HepG2 (cell line): ENCODE data around the gene INHBC. TPM values are rescaled to one million over a fixed set of nuclear protein-coding genes. Genes with fewer than 3 reads are reported as not detected.
A peak's percentile ranks its signal among the peaks of the same experiment; 100 is the strongest.

Experiments used
- CAMTA2 ChIP-seq: sonication (generic); formaldehyde crosslinking; IDR thresholded peaks from 2 replicates; pipeline ENCODE4 v1.4.0; 2020; ENCODE audit warnings: mild to moderate bottlenecking, missing genetic modification reagents, borderline replicate concordance
- CBFB ChIP-seq: sonication (generic); formaldehyde crosslinking; IDR thresholded peaks from 2 replicates; pipeline ENCODE4 v1.4.0; 2020; ENCODE audit warnings: missing genetic modification reagents
- HOXD1 ChIP-seq: sonication (generic); formaldehyde crosslinking; IDR thresholded peaks from 2 replicates; pipeline ENCODE4 v1.5.0; 2020; ENCODE audit warnings: missing genetic modification reagents
- MAFK ChIP-seq, 2 experiments: IDR thresholded peaks in 1 of 2; conservative IDR thresholded peaks in 1 of 2; 2 replicates each; pipeline ENCODE4 v1.6.1; 2011; ENCODE audit warnings: improper control_type of control experiment in 2 of 2, low read length in 2 of 2
- MEIS1 ChIP-seq: sonication (generic); formaldehyde crosslinking; IDR thresholded peaks from 2 replicates; pipeline ENCODE4 v1.9.0; 2021; ENCODE audit warnings: mild to moderate bottlenecking, missing genetic modification reagents, moderate library complexity, borderline replicate concordance
- MTF1 ChIP-seq: sonication (generic); formaldehyde crosslinking; IDR thresholded peaks from 2 replicates; pipeline ENCODE4 v1.5.0; 2020; ENCODE audit warnings: missing genetic modification reagents
- SIN3B ChIP-seq: fragments of 150-350 bp; IDR thresholded peaks from 2 replicates; pipeline ENCODE4 v1.6.1; 2014; ENCODE audit warnings: low read length
- STAT5B ChIP-seq: sonication (generic); formaldehyde crosslinking; IDR thresholded peaks from 2 replicates; pipeline ENCODE4 v1.4.0; 2020; ENCODE audit warnings: missing genetic modification reagents
- TARDBP ChIP-seq: sonication (generic); formaldehyde crosslinking; IDR thresholded peaks from 2 replicates; pipeline ENCODE4 v1.8.0; 2022; ENCODE audit warnings: mild to moderate bottlenecking, missing genetic modification reagents
- TCF12 ChIP-seq, 2 experiments: fragments of 450-650 bp in 1 of 2; sonication (generic) in 1 of 2; formaldehyde crosslinking in 1 of 2; IDR thresholded peaks; 2 replicates each; pipeline versions ENCODE4 v1.6.1 to v1.8.0; 2017 to 2022; ENCODE audit warnings: antibody characterized with exemption in 1 of 2, mild to moderate bottlenecking in 1 of 2, missing genetic modification reagents in 1 of 2, moderate library complexity in 1 of 2
- TEAD2 ChIP-seq: sonication (generic); formaldehyde crosslinking; IDR thresholded peaks from 2 replicates; pipeline ENCODE4 v1.9.0; 2021; ENCODE audit warnings: missing genetic modification reagents
- TGIF2 ChIP-seq: IDR thresholded peaks from 2 replicates; pipeline ENCODE4 v1.6.1; 2016; ENCODE audit warnings: control low read depth, missing compliant biosample characterization
- ZNF256 ChIP-seq: sonication (generic); formaldehyde crosslinking; conservative IDR thresholded peaks from 2 replicates; pipeline ENCODE4 v1.4.0; 2020; ENCODE audit warnings: missing genetic modification reagents
- ZNF274 ChIP-seq: sonication (generic); formaldehyde crosslinking; IDR thresholded peaks from 2 replicates; pipeline ENCODE4 v1.5.1; 2020; ENCODE audit warnings: mild to moderate bottlenecking, missing genetic modification reagents
- ZNF33B ChIP-seq: sonication (generic); formaldehyde crosslinking; IDR thresholded peaks from 2 replicates; pipeline ENCODE4 v1.5.1; 2020; ENCODE audit warnings: mild to moderate bottlenecking, missing genetic modification reagents
- ZNF430 ChIP-seq: sonication (generic); formaldehyde crosslinking; IDR thresholded peaks from 2 replicates; pipeline ENCODE4 v1.9.0; 2021; ENCODE audit warnings: mild to moderate bottlenecking, missing genetic modification reagents
- ZNF44 ChIP-seq: sonication (generic); formaldehyde crosslinking; IDR thresholded peaks from 2 replicates; pipeline ENCODE4 v1.5.1; 2020; ENCODE audit warnings: mild to moderate bottlenecking, missing genetic modification reagents
- ZNF510 ChIP-seq: sonication (generic); formaldehyde crosslinking; IDR thresholded peaks from 2 replicates; pipeline ENCODE4 v1.4.0; 2020; ENCODE audit warnings: low read depth, mild to moderate bottlenecking, missing genetic modification reagents
- ZNF768 ChIP-seq: sonication (generic); formaldehyde crosslinking; IDR thresholded peaks from 2 replicates; pipeline ENCODE4 v1.4.0; 2020; ENCODE audit warnings: missing genetic modification reagents
- polyA plus RNA-seq, 8 experiments: library from polyadenylated mRNA; depleted of rRNA in 3 of 8; stranded (reverse) in 7 of 8; unstranded in 1 of 8; fragments of >200 nt; fragmentation: Illumina TruSeq in 4 of 8; extraction: Trizol in 4 of 8; gene quantifications; 2 replicates each; pipeline versions ENCODE4 v1.2.1 to v1.2.3, GENCODE V29; 2011 to 2016; ENCODE audit warnings: low read depth in 4 of 8, missing spikeins in 1 of 8, mixed read lengths in 1 of 8; ENCODE audit not compliant: insufficient read depth in 1 of 8
- total RNA-seq, 5 experiments: library from RNA; depleted of rRNA; stranded (reverse); fragments of >200 nt; fragmentation: Illumina TruSeq; extraction: Trizol; gene quantifications; 2 replicates each; pipeline ENCODE4 v1.2.3, GENCODE V29; 2016; ENCODE audit warnings: low read depth in 1 of 5
- TF ChIP-seq, protein P1 (sequence below): sonication (generic); formaldehyde crosslinking; IDR thresholded peaks from 2 replicates; pipeline ENCODE4 v1.8.0; 2022; ENCODE audit warnings: missing genetic modification reagents, mild to moderate bottlenecking, moderate library complexity, borderline replicate concordance
- TF ChIP-seq, protein P2 (sequence below): sonication (generic); formaldehyde crosslinking; IDR thresholded peaks from 2 replicates; pipeline ENCODE4 v1.4.0; 2020; ENCODE audit warnings: missing genetic modification reagents
- TF ChIP-seq, protein P3 (sequence below): sonication (generic); formaldehyde crosslinking; IDR thresholded peaks from 2 replicates; pipeline ENCODE4 v1.5.0; 2020; ENCODE audit warnings: mild to moderate bottlenecking, missing genetic modification reagents, borderline replicate concordance
- TF ChIP-seq, protein P4 (sequence below): sonication (generic); formaldehyde crosslinking; IDR thresholded peaks from 2 replicates; pipeline ENCODE4 v1.8.0; 2022; ENCODE audit warnings: mild to moderate bottlenecking, missing genetic modification reagents, borderline replicate concordance
- TF ChIP-seq, protein P5 (sequence below): sonication (generic); formaldehyde crosslinking; IDR thresholded peaks from 2 replicates; pipeline ENCODE4 v1.8.1; 2023; ENCODE audit warnings: missing genetic modification reagents, inconsistent platforms, borderline replicate concordance

Gene INHBC
- total and polyA plus RNA-seq, 2 of the 13 experiments (the other 11 are each of a cell fraction or from before 2014, with no cell fraction given), result 1.8 to 13.8 TPM

DNA sequence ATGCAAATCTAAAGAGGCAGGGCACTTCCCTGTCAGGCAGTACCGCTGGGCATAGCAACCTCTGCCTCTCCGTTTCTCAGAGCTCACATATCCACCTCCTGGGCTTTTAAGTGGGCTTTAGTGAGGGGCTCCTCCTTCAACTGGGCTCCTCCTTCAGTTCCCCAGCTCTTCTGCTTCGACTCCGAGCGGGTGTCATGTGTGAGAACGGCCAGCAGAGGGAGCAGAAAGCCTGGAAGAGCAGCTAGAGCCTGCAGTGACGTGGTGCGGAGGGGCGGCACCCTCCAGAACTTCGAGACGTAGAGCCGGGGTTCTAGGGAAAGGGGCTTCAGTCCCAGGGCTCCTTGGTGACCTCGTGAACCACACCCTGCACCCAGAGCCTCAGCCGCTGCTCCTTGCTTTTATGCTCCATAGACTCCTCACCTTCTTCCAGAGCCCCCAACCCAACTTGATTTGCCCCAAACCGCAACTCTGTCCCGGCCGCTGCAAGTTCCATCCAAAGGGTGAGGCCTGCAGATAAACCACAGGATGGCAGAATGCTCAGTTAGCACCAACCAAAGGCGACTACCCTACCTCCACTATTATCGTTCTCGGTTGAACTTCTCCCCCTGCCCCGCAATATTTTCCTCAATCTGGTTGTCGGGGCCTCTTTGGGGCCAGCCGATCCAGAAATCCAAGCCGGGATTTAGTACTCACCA is 24.6 kb downstream of the INHBC start (continued):
- TF ChIP-seq TEAD2 (no peak), CAMTA2 (CRISPR knock-in tag) (no peak), TGIF2 (CRISPR knock-in tag) (no peak), STAT5B (CRISPR knock-in tag) (no peak), MTF1 (CRISPR knock-in tag) (no peak), ZNF768 (CRISPR knock-in tag) (no peak), CBFB (CRISPR knock-in tag) (no peak), ZNF274 (CRISPR knock-in tag) (no peak), HOXD1 (CRISPR knock-in tag) (no peak), MEIS1 (no peak), ZNF430 (CRISPR knock-in tag) (no peak), ZNF33B (CRISPR knock-in tag) (no peak), ZNF510 (no peak), ZNF256 (CRISPR knock-in tag) (no peak), TARDBP (CRISPR knock-in tag) (peak; percentile 71; the same call in 1 of the 2 replicates), TCF12 (IDR thresholded peaks at IDR 0.05) (no peak), TCF12 (CRISPR knock-in tag; IDR thresholded peaks at IDR 0.05) (no peak), SIN3B (no peak), ZNF44 (CRISPR knock-in tag) (no peak), MAFK (conservative IDR thresholded peaks at IDR 0.05 in 1 of 2, IDR thresholded peaks at IDR 0.05 in 1 of 2; ENCODE audit: low read length in 2 of 2) (no peak)
- TF ChIP-seq, protein P1, sequence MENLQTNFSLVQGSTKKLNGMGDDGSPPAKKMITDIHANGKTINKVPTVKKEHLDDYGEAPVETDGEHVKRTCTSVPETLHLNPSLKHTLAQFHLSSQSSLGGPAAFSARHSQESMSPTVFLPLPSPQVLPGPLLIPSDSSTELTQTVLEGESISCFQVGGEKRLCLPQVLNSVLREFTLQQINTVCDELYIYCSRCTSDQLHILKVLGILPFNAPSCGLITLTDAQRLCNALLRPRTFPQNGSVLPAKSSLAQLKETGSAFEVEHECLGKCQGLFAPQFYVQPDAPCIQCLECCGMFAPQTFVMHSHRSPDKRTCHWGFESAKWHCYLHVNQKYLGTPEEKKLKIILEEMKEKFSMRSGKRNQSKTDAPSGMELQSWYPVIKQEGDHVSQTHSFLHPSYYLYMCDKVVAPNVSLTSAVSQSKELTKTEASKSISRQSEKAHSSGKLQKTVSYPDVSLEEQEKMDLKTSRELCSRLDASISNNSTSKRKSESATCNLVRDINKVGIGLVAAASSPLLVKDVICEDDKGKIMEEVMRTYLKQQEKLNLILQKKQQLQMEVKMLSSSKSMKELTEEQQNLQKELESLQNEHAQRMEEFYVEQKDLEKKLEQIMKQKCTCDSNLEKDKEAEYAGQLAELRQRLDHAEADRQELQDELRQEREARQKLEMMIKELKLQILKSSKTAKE (CRISPR knock-in tag), result no peak
- TF ChIP-seq, protein P2, sequence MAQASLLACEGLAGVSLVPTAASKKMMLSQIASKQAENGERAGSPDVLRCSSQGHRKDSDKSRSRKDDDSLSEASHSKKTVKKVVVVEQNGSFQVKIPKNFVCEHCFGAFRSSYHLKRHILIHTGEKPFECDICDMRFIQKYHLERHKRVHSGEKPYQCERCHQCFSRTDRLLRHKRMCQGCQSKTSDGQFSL (CRISPR knock-in tag), result peak; percentile 77; the same call in 1 of the 2 replicates
- TF ChIP-seq, protein P3, sequence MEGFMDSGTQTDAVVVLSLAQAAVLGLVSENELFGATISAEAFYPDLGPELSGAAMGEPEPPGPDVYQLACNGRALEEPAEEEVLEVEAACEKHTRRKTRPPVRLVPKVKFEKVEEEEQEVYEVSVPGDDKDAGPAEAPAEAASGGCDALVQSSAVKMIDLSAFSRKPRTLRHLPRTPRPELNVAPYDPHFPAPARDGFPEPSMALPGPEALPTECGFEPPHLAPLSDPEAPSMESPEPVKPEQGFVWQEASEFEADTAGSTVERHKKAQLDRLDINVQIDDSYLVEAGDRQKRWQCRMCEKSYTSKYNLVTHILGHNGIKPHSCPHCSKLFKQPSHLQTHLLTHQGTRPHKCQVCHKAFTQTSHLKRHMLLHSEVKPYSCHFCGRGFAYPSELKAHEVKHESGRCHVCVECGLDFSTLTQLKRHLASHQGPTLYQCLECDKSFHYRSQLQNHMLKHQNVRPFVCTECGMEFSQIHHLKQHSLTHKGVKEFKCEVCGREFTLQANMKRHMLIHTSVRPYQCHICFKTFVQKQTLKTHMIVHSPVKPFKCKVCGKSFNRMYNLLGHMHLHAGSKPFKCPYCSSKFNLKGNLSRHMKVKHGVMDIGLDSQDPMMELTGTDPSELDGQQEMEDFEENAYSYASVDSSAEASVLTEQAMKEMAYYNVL (CRISPR knock-in tag), result peak; percentile 49; the same call in 1 of the 2 replicates
- TF ChIP-seq, protein P4, sequence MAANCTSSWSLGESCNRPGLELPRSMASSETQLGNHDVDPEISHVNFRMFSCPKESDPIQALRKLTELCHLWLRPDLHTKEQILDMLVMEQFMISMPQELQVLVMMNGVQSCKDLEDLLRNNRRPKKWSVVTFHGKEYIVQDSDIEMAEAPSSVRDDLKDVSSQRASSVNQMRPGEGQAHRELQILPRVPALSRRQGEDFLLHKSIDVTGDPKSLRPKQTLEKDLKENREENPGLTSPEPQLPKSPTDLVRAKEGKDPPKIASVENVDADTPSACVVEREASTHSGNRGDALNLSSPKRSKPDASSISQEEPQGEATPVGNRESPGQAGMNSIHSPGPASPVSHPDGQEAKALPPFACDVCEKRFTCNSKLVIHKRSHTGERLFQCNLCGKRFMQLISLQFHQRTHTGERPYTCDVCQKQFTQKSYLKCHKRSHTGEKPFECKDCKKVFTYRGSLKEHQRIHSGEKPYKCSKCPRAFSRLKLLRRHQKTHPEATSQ (CRISPR knock-in tag), result no peak
- TF ChIP-seq, protein P5, sequence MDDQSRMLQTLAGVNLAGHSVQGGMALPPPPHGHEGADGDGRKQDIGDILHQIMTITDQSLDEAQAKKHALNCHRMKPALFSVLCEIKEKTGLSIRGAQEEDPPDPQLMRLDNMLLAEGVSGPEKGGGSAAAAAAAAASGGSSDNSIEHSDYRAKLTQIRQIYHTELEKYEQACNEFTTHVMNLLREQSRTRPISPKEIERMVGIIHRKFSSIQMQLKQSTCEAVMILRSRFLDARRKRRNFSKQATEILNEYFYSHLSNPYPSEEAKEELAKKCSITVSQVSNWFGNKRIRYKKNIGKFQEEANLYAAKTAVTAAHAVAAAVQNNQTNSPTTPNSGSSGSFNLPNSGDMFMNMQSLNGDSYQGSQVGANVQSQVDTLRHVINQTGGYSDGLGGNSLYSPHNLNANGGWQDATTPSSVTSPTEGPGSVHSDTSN (CRISPR knock-in tag), result no peak
